ENCODE data around the gene LCT. TPM values are rescaled to one million over a fixed set of nuclear protein-coding genes. Genes with fewer than 3 reads are reported as not detected.

LCT gene
- total RNA-seq, 1 experiment from 2014 or later = 0.82 TPM

DNA sequence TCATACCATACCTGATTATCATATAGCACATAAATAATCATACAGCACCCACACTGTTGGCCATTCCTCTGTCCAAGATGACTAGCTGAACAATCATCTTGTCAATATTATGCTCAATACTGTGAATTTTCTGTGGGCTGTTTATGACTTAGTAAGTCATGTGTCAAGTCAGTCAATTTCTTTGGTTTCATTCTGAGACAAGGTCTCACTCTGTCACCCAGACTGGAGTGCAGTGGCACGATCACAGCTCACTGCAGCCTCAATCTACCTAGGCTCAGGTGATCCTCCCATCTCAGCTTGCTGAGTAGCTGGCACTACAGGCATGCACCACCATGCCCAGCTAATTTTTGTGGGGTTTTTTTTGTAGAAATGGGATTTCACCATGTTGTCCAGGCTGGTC lies 33.6 kb upstream of the LCT start:
- Histone ChIP-seq H3K9me3 (no peaks in the 10 kb centered on the region), H3K27me3 (replicated peaks; ENCODE audit: control insufficient read depth, insufficient read depth, low read length) (no peaks in the 10 kb centered on the region), H3K36me3 (ENCODE audit: control insufficient read depth, insufficient read depth, low read length) (peaks cover 3% of the 10 kb centered on the region; the same call in 1 of the 2 replicates), H3K4me1 (peaks cover 23% of the 10 kb centered on the region), H3K4me3 (ENCODE audit: low read depth, low read length) (no peak overlapping the region)
- no peak for DNase-seq
- BruUV-seq (replicated peaks) = no TSS peak
- POLR2A ChIA-PET = no interaction called here
- Mint-ChIP-seq H3K27ac (ENCODE audit: unreplicated experiment) (no peak overlapping the region), H3K4me1 (ENCODE audit: low read depth, unreplicated experiment) (peaks cover 16% of the 10 kb centered on the region), H3K9me3 (ENCODE audit: unreplicated experiment) (no peaks in the 10 kb centered on the region), H3K4me3 (ENCODE audit: unreplicated experiment) (no peak overlapping the region), H3K36me3 (ENCODE audit: insufficient read depth, unreplicated experiment) (peaks cover 75% of the 10 kb centered on the region), H3K27me3 (ENCODE audit: insufficient read depth, unreplicated experiment) (no peaks in the 10 kb centered on the region)
- TF ChIP-seq, protein P1, sequence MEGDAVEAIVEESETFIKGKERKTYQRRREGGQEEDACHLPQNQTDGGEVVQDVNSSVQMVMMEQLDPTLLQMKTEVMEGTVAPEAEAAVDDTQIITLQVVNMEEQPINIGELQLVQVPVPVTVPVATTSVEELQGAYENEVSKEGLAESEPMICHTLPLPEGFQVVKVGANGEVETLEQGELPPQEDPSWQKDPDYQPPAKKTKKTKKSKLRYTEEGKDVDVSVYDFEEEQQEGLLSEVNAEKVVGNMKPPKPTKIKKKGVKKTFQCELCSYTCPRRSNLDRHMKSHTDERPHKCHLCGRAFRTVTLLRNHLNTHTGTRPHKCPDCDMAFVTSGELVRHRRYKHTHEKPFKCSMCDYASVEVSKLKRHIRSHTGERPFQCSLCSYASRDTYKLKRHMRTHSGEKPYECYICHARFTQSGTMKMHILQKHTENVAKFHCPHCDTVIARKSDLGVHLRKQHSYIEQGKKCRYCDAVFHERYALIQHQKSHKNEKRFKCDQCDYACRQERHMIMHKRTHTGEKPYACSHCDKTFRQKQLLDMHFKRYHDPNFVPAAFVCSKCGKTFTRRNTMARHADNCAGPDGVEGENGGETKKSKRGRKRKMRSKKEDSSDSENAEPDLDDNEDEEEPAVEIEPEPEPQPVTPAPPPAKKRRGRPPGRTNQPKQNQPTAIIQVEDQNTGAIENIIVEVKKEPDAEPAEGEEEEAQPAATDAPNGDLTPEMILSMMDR (IDR thresholded peaks at IDR 0.05; ENCODE audit: insufficient read depth in 1 of 2, low read depth in 1 of 2, low read length in 1 of 2, severe bottlenecking in 1 of 2, unreplicated experiment in 1 of 2) = no peak
- intact Hi-C loops (cut with micrococcal nuclease; ENCODE audit: unreplicated experiment) = no loop called here
- CTCF ChIA-PET = no interaction called here

DNA sequence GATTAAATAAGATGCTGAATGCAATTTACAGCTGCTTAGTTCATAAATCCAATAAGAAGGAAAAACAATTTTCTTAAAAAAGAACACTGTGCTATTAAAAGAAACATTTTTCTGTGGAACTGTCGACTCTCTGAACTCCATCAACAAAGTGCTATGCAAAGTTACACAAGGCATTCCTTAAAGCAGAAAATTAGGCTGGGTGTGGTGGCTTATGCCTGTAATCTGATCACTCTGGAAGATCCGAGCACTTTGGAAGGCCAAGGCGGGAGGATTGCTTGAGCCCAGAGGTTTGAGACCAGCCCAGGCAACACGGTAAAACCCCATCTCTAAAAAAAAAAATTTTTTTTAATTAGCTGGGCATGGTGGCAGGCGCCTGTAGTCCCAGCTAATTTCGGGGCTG lies 26.2 kb upstream of the LCT start:
- ChIA-PET CTCF (no interaction called here), POLR2A (no interaction called here)
- H3K4me3 ChIP-seq (ENCODE audit: low read depth, low read length) = no peak overlapping the region
- no TSS peak for BruUV-seq (replicated peaks)
- H3K4me1 ChIP-seq = no peaks in the 10 kb centered on the region
- Mint-ChIP-seq H3K27me3 (ENCODE audit: insufficient read depth, unreplicated experiment) (no peaks in the 10 kb centered on the region), H3K4me3 (ENCODE audit: unreplicated experiment) (no peak overlapping the region), H3K4me1 (ENCODE audit: low read depth, unreplicated experiment) (peaks cover 6% of the 10 kb centered on the region), H3K36me3 (ENCODE audit: insufficient read depth, unreplicated experiment) (peaks cover 92% of the 10 kb centered on the region), H3K27ac (ENCODE audit: unreplicated experiment) (peak overlapping the region; percentile 84), H3K9me3 (ENCODE audit: unreplicated experiment) (no peaks in the 10 kb centered on the region)
- TF ChIP-seq, protein P1 (IDR thresholded peaks at IDR 0.05; ENCODE audit: insufficient read depth in 1 of 2, low read depth in 1 of 2, low read length in 1 of 2, severe bottlenecking in 1 of 2, unreplicated experiment in 1 of 2) = no peak
- H3K27me3 ChIP-seq (replicated peaks; ENCODE audit: control insufficient read depth, insufficient read depth, low read length) = no peaks in the 10 kb centered on the region
- H3K9me3 ChIP-seq = no peaks in the 10 kb centered on the region
- H3K36me3 ChIP-seq (ENCODE audit: control insufficient read depth, insufficient read depth, low read length) = peaks cover 1% of the 10 kb centered on the region; the same call in 1 of the 2 replicates
- DNase-seq = no peak
- intact Hi-C loops (cut with micrococcal nuclease; ENCODE audit: unreplicated experiment) = no loop called here

DNA sequence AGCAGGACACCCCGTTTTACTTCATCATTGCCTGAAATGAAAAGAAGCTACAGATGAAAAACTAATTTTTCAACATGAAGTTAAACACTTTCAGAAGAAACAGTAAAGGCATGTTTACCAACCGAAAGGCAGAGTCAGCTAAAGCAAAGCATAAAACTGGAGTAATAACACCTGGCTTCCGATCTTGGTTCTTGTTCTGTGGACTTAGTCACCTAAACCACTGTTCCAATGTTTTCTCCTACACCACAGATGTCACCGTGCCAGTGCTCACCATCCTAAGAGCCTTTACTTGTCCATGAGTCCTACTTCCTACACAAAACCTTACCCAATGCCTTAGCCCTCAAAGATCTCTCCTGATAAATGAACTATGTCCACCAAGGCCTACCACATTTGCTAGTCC lies 25.7 kb upstream of the LCT start:
- H3K9me3 ChIP-seq = no peaks in the 10 kb centered on the region
- H3K4me3 ChIP-seq (ENCODE audit: low read depth, low read length) = no peak overlapping the region
- peaks cover 92% of the 10 kb centered on the region for H3K36me3 Mint-ChIP-seq (ENCODE audit: insufficient read depth, unreplicated experiment)
- no TSS peak for BruUV-seq (replicated peaks)
- no peaks in the 10 kb centered on the region for H3K27me3 ChIP-seq (replicated peaks; ENCODE audit: control insufficient read depth, insufficient read depth, low read length)
- TF ChIP-seq, protein P1 (IDR thresholded peaks at IDR 0.05; ENCODE audit: insufficient read depth in 1 of 2, low read depth in 1 of 2, low read length in 1 of 2, severe bottlenecking in 1 of 2, unreplicated experiment in 1 of 2) = no peak
- H3K36me3 ChIP-seq (ENCODE audit: control insufficient read depth, insufficient read depth, low read length) = peaks cover 3% of the 10 kb centered on the region
- no peaks in the 10 kb centered on the region for H3K9me3 Mint-ChIP-seq (ENCODE audit: unreplicated experiment)
- H3K4me1 ChIP-seq = no peaks in the 10 kb centered on the region
- no peaks in the 10 kb centered on the region for H3K27me3 Mint-ChIP-seq (ENCODE audit: insufficient read depth, unreplicated experiment)
- peaks cover 6% of the 10 kb centered on the region for H3K4me1 Mint-ChIP-seq (ENCODE audit: low read depth, unreplicated experiment)
- ChIA-PET CTCF (no interaction called here), POLR2A (no interaction called here)
- H3K27ac Mint-ChIP-seq (ENCODE audit: unreplicated experiment) = peak overlapping the region; percentile 84
- H3K4me3 Mint-ChIP-seq (ENCODE audit: unreplicated experiment) = no peak overlapping the region
- intact Hi-C loops (cut with micrococcal nuclease; ENCODE audit: unreplicated experiment) = no loop called here
- DNase-seq = no peak
